ENCODE results near the gene WWOX.

GRCh38 chr16:78759596-78759995 lies 660.1 kb downstream of the WWOX start:
- TF ChIP-seq POLR2AphosphoS5 (IDR thresholded peaks at IDR 0.05; ENCODE audit: low read depth, low read length): no peak
- no peak for TF ChIP-seq EZH2 (IDR thresholded peaks at IDR 0.05; ENCODE audit: low read depth, low read length, severe bottlenecking)
- TF ChIP-seq ZNF274 (IDR thresholded peaks at IDR 0.05; ENCODE audit: borderline replicate concordance, extremely low read depth, low read length): no peak
- TF ChIP-seq, protein P1, sequence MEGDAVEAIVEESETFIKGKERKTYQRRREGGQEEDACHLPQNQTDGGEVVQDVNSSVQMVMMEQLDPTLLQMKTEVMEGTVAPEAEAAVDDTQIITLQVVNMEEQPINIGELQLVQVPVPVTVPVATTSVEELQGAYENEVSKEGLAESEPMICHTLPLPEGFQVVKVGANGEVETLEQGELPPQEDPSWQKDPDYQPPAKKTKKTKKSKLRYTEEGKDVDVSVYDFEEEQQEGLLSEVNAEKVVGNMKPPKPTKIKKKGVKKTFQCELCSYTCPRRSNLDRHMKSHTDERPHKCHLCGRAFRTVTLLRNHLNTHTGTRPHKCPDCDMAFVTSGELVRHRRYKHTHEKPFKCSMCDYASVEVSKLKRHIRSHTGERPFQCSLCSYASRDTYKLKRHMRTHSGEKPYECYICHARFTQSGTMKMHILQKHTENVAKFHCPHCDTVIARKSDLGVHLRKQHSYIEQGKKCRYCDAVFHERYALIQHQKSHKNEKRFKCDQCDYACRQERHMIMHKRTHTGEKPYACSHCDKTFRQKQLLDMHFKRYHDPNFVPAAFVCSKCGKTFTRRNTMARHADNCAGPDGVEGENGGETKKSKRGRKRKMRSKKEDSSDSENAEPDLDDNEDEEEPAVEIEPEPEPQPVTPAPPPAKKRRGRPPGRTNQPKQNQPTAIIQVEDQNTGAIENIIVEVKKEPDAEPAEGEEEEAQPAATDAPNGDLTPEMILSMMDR (IDR thresholded peaks at IDR 0.05; ENCODE audit: control extremely low read depth in 1 of 3, insufficient read depth in 1 of 3, low read depth in 1 of 3, low read length in 3 of 3): no peak
- TF ChIP-seq, protein P2, sequence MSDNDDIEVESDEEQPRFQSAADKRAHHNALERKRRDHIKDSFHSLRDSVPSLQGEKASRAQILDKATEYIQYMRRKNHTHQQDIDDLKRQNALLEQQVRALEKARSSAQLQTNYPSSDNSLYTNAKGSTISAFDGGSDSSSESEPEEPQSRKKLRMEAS (IDR thresholded peaks at IDR 0.05): no peak
- TF ChIP-seq POLR2A (IDR thresholded peaks at IDR 0.05; ENCODE audit: control extremely low read depth in 1 of 2, low read depth in 2 of 2, low read length in 2 of 2): no peak
- TF ChIP-seq CHD1 (IDR thresholded peaks at IDR 0.05; ENCODE audit: low read depth, low read length): no peak
- no peak for TF ChIP-seq SP1 (IDR thresholded peaks at IDR 0.05; ENCODE audit: low read depth, low read length)
- TF ChIP-seq EGR1 (IDR thresholded peaks at IDR 0.05; ENCODE audit: borderline replicate concordance, low read depth, low read length): no peak
- no peak for TF ChIP-seq SP2 (IDR thresholded peaks at IDR 0.05; ENCODE audit: low read length)

Data from H1 (cell line).